Measurements from ENCODE around the gene GARNL3.
A peak's percentile ranks its signal among the peaks of the same experiment; 100 is the strongest.

Gene GARNL3

DNA sequence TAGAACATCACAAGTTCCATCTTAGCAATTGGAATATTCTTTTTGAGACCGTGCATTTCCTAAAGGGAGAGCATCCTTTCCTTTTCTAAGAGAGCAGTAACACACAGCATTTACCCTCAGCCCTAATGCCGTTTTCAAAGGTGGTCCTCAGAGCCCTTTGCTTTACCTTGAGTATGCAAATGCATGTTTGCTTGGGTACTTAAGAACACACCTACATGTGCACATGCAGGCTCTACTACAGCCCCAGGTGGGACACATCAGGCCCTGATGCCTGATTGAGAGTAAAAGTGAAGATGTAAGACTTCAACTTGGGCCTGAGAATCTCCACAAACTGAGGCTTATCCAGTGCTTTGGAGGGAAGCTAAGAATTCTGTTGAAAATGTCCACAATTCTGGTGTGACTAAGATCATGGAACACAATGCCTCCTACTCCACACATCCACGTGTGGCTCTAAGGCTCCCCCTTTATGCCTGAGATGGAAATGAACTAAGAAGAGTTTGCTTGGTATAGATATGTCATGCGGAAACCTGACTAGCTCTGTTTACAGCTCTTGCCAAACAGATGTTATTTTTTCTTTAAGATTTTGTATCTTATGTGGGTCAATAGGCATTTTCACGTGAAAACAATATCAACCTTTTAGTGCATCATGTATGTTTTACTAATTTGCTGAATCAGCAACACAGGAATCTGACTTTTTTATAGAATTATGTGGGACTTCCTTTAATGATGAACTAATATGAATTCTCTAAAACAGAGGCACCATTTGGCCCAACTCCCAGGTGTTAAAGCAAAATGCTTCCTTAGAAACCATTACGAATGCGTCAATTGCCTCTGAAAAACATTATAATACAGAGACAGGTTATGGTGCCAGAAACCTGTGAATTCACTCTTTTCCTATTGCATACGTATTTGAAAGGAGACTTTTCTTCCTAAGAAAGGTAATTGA lies 83.5 kb downstream of the GARNL3 start:
- Mint-ChIP-seq H3K4me3 (no peak overlapping the region), H3K27me3 (peaks cover 0 to 9% of the 10 kb centered on the region in 2 donors), H3K4me1 (no peaks in the 10 kb centered on the region), H3K36me3 (no peaks in the 10 kb centered on the region), H3K27ac (no peak overlapping the region), H3K9me3 (no peaks in the 10 kb centered on the region)
- ATAC-seq (replicated peaks) (peak in 1 of 2 donors; percentile 54), DNase-seq (no peak)

DNA sequence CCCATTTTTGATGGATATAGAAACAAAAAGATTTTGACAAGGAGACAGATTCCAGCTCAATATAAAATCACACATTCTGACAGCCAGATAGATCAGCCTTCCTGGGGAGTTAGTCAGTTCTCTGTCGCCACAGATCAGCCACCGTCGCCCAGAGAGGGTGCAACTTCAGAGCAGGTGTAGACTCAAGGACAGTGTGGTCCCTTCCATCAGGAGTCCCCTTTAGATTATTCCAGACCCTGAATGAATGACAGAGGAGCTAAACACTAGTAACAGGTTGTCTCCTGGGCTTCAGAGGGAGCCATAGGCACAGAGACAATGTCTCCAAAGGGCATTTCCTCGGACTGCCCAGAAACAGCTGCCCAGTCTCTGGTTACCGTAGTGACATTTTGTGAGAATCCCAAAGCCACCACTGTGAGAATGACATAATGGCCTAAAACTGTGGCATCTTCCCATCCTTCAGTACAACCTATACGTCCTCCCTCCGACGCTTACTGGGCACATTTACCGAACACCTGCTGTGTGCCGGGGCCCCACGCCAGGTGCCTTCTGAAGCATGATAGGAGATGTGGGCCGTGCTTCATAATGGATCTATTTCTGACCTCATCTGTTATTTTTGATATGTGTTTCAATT lies 85.0 kb downstream of the GARNL3 start:
- Mint-ChIP-seq H3K36me3 (no peaks in the 10 kb centered on the region), H3K27me3 (peaks cover 0 to 9% of the 10 kb centered on the region in 2 donors), H3K4me3 (no peak overlapping the region), H3K4me1 (no peaks in the 10 kb centered on the region), H3K9me3 (no peaks in the 10 kb centered on the region), H3K27ac (no peak overlapping the region)
- ATAC-seq (replicated peaks): no peak
- no peak for DNase-seq

DNA sequence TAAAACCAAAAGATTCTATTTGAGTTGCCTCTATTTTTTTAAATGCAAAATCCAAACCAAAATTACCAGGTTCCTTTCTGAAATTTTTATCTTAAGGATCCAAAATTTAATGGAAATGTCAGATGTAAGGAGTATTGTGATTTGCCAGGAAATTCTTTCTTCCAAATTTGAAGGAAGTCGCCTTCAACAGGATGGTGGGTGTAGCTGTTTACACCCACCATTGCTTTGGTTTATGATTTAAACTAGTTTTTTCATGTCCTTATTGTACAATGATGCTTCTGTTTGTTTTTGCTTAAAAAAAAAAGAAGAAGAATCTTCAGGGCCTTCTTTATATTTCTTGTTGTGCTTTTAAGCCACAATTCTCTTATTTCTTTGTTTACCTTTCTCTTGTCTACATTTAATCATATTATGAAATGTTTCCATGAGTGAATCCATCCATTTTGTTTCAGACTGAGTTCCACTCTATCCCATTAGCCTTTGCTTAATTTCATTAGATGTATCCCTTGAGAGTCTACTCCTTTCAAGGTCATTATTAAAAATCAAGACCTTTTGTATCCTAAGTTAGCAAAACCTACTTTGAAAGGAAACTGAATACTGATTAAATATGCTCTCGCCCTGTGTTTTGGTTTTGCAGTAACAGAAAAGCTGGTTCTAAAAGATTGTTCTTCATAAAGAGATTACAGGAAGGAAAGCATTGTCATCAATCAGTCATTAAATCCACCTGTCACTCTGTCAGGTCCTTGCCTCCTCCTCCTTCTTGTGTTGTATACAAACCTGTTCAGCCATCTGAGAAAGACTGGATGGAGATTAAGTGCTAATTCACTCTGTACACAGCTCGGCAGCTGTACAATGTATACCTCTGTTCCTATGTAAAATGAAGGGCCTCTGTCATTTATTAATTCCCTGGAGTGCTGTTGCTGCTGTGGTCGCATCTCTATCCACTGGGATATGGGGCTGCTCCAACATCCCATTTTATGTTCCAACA lies 86.9 kb downstream of the GARNL3 start:
- no peak overlapping the region for H3K27ac Mint-ChIP-seq
- no peaks in the 10 kb centered on the region for H3K36me3 Mint-ChIP-seq
- H3K4me3 Mint-ChIP-seq: no peak overlapping the region
- peaks cover 0 to 14% of the 10 kb centered on the region in 2 donors for H3K27me3 Mint-ChIP-seq
- no peaks in the 10 kb centered on the region for H3K9me3 Mint-ChIP-seq
- DNase-seq (no peak), ATAC-seq (replicated peaks) (no peak)
- H3K4me1 Mint-ChIP-seq: no peaks in the 10 kb centered on the region

DNA sequence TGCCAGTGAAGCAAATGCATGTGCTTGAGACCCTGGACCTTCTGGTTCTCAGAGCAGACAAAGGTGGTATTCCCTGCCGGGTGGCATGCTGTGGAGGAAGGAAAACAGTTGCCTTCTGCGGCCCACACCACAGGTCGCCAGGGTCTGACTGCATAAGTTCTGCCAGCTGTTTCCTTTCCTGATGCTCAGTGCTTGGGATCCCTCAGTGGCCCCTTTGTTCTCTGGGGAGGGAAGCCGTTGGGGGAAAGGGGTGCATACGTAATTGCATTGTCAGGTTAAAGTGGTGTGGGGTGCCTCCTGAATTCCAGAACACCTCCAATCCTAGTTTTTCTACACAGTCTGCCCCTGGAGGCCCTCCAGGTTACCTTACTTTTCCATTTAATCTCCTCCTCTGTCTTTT lies 89.3 kb downstream of the GARNL3 start:
- Mint-ChIP-seq H3K4me3 (no peak overlapping the region), H3K36me3 (peaks cover 0 to 2% of the 10 kb centered on the region in 2 donors), H3K9me3 (no peaks in the 10 kb centered on the region), H3K4me1 (no peaks in the 10 kb centered on the region), H3K27ac (no peak overlapping the region), H3K27me3 (peaks cover 0 to 14% of the 10 kb centered on the region in 2 donors)
- no peak for DNase-seq
- ATAC-seq (replicated peaks): no peak

DNA sequence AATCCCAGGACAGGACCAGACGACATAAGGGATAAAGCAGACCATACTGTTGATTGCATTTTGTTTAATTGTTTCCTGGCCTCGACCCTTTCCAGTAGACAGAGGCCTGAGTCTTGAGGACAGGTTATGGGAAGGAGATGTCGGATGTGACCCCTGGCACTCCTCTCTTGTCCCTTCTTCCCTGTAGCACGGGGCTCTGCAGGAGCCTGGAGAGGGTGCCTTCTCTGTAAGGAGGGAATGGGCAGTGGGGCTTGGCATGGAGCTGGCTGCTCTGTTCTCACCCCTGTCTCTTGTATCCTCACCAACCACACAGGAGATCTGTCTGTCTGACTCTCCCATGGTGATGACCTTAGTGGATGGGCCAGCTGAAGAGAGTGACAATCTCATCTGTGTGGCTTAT lies 92.3 kb downstream of the GARNL3 start:
- ATAC-seq (replicated peaks) (no peak), DNase-seq (no peak)
- Mint-ChIP-seq H3K27me3 (peaks cover 0 to 14% of the 10 kb centered on the region in 2 donors), H3K4me1 (peaks cover 0 to 4% of the 10 kb centered on the region in 2 donors), H3K36me3 (peaks cover 0 to 2% of the 10 kb centered on the region in 2 donors), H3K9me3 (no peaks in the 10 kb centered on the region), H3K27ac (no peak overlapping the region), H3K4me3 (no peak overlapping the region)

DNA sequence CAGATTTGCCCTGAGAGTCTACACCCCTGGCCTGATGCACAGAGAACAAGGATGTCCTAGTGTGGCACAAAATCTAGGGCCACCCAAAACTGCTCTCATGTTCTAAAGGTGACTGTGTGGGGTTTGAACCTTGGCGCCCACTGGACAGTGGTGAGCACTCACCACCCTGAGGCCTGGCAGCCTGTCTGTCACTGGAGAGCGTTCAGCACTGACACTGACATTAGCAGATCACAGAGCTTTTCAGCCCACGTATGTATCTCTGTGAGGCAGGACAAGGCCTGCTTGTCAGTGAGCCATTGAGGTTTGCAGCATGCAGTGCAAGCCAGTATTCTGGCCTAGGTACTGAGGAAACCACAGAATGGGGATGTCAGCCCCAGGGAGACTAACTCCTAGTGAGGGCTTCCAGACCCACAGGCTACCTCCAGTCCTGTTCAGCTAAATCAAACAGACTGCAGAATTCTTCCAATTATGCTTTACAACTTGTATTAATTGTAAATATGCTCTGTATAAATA lies 93.5 kb downstream of the GARNL3 start:
- peaks cover 0 to 2% of the 10 kb centered on the region in 2 donors for H3K36me3 Mint-ChIP-seq
- ATAC-seq (replicated peaks) (no peak), DNase-seq (no peak)
- peaks cover 0 to 4% of the 10 kb centered on the region in 2 donors for H3K4me1 Mint-ChIP-seq
- H3K27ac Mint-ChIP-seq: no peak overlapping the region
- H3K27me3 Mint-ChIP-seq: peaks cover 0 to 5% of the 10 kb centered on the region in 2 donors
- no peaks in the 10 kb centered on the region for H3K9me3 Mint-ChIP-seq
- no peak overlapping the region for H3K4me3 Mint-ChIP-seq

DNA sequence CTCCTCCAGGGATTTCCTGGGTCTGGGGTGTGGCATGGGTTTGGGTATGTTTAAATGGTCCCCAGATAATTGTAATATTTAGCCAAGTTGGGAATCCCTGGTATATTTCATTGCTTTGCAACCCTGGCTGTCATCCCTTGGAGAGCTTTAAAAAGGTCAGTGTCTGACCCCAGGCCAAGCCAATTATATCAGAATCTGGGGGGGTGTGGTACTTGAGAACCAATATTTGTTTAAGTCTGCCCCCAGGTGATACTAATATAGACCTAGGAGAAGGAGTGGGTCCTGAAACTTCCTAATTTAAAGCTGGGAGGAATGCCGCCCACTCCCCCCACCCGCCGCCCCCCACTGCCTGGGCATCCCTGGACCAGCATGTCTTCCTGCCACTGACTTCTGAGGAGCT lies 94.2 kb downstream of the GARNL3 start:
- Mint-ChIP-seq H3K9me3 (no peaks in the 10 kb centered on the region), H3K4me1 (peaks cover 0 to 4% of the 10 kb centered on the region in 2 donors), H3K4me3 (no peak overlapping the region), H3K27ac (no peak overlapping the region), H3K36me3 (peaks cover 3 to 4% of the 10 kb centered on the region in 2 donors), H3K27me3 (peaks cover 0 to 5% of the 10 kb centered on the region in 2 donors)
- ATAC-seq (replicated peaks) (no peak), DNase-seq (no peak)

DNA sequence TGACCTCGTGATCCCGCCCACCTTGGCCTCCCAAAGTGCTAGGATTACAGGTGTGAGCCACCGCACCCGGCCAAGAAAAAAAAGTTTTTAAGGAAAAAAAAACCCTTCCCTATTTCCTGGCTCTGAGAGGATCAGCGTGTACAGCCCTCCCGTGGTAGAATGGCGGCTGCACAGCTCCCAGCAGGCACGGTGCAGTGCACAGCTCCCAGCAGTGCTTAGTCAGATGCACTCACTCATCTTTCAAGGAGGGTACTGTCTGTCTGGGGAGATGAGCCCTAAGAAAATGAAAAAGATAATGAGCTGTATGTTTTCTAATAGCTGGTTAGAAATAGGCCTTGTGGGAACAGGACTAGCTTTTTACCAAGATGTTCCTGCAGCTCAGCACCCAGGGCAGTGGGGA lies 95.7 kb downstream of the GARNL3 start:
- DNase-seq (no peak), ATAC-seq (replicated peaks) (no peak)
- Mint-ChIP-seq H3K9me3 (no peaks in the 10 kb centered on the region), H3K36me3 (peaks cover 3 to 4% of the 10 kb centered on the region in 2 donors), H3K4me1 (peaks cover 0 to 4% of the 10 kb centered on the region in 2 donors), H3K27me3 (peaks cover 0 to 3% of the 10 kb centered on the region in 2 donors), H3K27ac (no peak overlapping the region), H3K4me3 (no peak overlapping the region)

DNA sequence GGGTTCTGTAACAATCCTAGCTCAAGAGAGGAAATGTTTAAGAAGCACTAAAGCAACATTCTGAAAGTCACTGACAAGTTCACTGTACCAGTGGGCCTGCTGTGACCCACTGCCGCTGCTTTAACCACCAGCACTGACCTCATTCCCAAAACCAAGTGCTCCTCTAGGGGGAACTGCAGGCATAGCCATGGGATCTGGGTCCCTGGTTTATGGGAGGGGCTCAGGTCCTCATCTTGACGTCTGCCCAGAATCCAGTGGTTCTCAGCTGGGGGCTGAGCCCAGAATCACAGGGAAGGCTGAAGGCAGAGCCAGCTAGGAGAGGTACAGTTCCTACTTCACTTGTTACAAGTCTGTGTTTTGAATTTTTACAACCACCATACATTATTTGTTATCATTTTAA lies 96.3 kb downstream of the GARNL3 start:
- peaks cover 0 to 4% of the 10 kb centered on the region in 2 donors for H3K4me1 Mint-ChIP-seq
- H3K4me3 Mint-ChIP-seq: no peak overlapping the region
- H3K27ac Mint-ChIP-seq: no peak overlapping the region
- DNase-seq: no peak
- no peaks in the 10 kb centered on the region for H3K9me3 Mint-ChIP-seq
- peaks cover 3 to 4% of the 10 kb centered on the region in 2 donors for H3K36me3 Mint-ChIP-seq
- H3K27me3 Mint-ChIP-seq: no peaks in the 10 kb centered on the region
- no peak for ATAC-seq (replicated peaks)

DNA sequence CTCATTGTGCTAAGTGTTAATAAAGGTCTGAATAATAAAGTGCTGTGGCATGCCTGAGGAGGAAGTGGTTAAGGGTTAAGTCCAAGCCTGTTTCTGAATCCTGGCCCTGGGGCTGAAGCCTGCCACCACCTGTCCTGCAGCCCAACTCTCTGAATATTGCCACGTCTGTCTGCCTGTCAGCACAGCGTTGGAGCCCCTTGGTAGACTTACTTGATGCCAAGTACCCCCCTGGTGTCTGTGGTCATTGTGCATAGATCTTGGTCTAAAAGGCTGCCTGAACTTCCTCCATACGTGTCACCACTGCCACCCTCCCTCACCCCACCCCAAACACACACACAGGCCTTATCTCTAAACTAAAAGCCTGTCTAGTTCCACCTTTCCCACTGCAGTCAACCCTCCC lies 97.0 kb downstream of the GARNL3 start:
- Mint-ChIP-seq H3K4me3 (no peak overlapping the region), H3K27me3 (no peaks in the 10 kb centered on the region), H3K9me3 (no peaks in the 10 kb centered on the region), H3K4me1 (peaks cover 0 to 4% of the 10 kb centered on the region in 2 donors), H3K36me3 (peaks cover 3 to 4% of the 10 kb centered on the region in 2 donors), H3K27ac (no peak overlapping the region)
- ATAC-seq (replicated peaks) (no peak), DNase-seq (no peak)

DNA sequence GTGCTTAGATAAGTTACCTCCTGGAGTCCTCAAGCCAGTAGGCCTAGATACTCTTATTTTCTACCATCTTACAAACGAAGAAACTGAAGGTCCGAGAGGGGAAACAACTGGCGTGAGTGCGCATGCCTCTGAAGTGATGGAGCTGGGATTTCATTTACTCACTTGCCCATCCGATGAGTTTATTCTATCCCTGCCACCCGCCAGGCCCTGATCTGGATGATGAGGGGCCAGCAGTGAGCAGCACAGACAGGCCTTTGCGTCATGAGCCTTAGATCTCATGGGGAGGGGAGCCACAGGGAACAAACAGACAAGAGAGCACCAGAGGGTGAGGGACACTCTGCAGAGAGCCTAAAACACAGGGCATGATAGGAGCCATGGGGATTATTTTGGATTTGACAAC lies 98.3 kb downstream of the GARNL3 start:
- H3K27me3 Mint-ChIP-seq: no peaks in the 10 kb centered on the region
- no peak overlapping the region for H3K4me3 Mint-ChIP-seq
- H3K27ac Mint-ChIP-seq: no peak overlapping the region
- no peak for DNase-seq
- no peaks in the 10 kb centered on the region for H3K9me3 Mint-ChIP-seq
- peaks cover 0 to 4% of the 10 kb centered on the region in 2 donors for H3K4me1 Mint-ChIP-seq
- no peak for ATAC-seq (replicated peaks)
- H3K36me3 Mint-ChIP-seq: peaks cover 2 to 3% of the 10 kb centered on the region in 2 donors

DNA sequence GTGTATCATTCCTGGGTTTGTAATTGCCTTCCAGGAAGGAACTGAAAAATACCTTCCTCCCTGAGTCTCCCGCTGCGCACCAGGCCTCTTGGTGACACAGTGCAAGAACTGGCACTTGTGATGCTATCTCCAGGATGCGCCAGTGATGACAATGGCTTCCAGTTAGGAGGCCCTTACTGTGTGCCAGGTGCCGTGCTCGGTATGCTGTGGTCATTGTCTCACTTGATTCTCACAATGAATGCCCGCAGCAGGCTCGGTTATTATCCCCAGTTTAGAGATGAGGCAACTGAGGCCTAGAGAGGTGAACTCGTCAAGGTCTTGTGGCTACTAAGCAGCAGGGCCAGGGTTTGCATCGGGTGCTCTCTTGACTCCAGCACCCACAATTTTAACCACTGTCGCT lies 100.9 kb downstream of the GARNL3 start:
- Mint-ChIP-seq H3K27ac (no peak overlapping the region), H3K27me3 (peaks cover 11 to 16% of the 10 kb centered on the region in 2 donors), H3K4me1 (peaks cover 0 to 4% of the 10 kb centered on the region in 2 donors), H3K36me3 (peaks cover 6 to 8% of the 10 kb centered on the region in 2 donors), H3K9me3 (no peaks in the 10 kb centered on the region), H3K4me3 (no peak overlapping the region)
- DNase-seq: no peak
- no peak for ATAC-seq (replicated peaks)

DNA sequence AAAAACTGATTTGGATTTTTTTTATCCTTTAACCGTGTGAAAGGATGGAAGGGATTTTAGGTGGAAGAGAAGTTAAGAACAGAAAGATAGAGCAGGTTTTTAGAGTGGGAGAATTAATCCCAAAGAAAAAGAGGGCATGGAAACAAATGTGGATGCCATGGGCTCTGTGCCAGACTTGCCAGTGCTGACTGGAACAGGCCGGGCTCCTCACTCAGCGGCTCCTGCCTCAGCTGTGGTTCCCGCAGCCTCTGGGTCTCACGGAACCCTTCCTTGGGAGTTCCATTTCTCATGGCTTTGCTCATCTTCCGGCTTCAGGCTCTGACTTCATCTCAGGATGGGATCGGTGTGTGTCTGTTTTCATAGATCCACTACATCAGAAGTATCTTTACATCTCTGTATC lies 102.0 kb downstream of the GARNL3 start:
- Mint-ChIP-seq H3K9me3 (no peaks in the 10 kb centered on the region), H3K36me3 (peaks cover 6 to 8% of the 10 kb centered on the region in 2 donors), H3K4me3 (no peak overlapping the region), H3K4me1 (peaks cover 0 to 1% of the 10 kb centered on the region in 2 donors), H3K27ac (no peak overlapping the region), H3K27me3 (peaks cover 20 to 26% of the 10 kb centered on the region in 2 donors)
- no peak for ATAC-seq (replicated peaks)
- DNase-seq: no peak

All from stimulated activated naive B cell treated with anti-CD40 and anti-IgM and Interleukin-4, amounts not matched to agents 10 μg/mL and 1 μg/mL and 100 μg/mL, for 72 hours (primary cell).